Activated CD8-positive, alpha-beta T cell treated with anti-CD3 and anti-CD28 coated beads, Interleukin-2, amount 10 ng/mL, durations not matched to agents 7 days and 5 days (primary cell): ENCODE measurements around the gene DCUN1D3. TPM values are rescaled to one million over a fixed set of nuclear protein-coding genes. Genes with fewer than 3 reads are reported as not detected.
"Not testable (repeated sequence)": the region's sequence is repeated elsewhere in the genome, so short reads cannot be mapped to it uniquely, and the experiment has no call there.

ENCODE experiments used
- ATAC-seq: fragments of 150-1000 bp; cut with Tn5 transposase; one replicate; pipeline ENCODE4 v1.10.0; 2021; ENCODE audit warnings: moderate library complexity
- CTCF ChIA-PET: fragments of 350-600 bp; sonication (Branson Sonifier 250); formaldehyde crosslinking; loops from one replicate; lab custom pipeline; 2021; ENCODE audit warnings: antibody characterized with exemption; lab: Charles Lee
- POLR2A ChIA-PET: fragments of 350-600 bp; sonication (Branson Sonifier 250); formaldehyde crosslinking; loops from one replicate; lab custom pipeline; 2021; ENCODE audit warnings: antibody characterized with exemption; lab: Charles Lee
- DNase-seq: peaks from one replicate; pipeline ENCODE4 v3.0.0-alpha.2; 2020
- H3K27ac Mint-ChIP-seq: one replicate; pipeline ENCODE4 v1.8.0; 2021; ENCODE audit warnings: mild to moderate bottlenecking, mixed read lengths
- H3K27me3 Mint-ChIP-seq: one replicate; pipeline ENCODE4 v1.8.0; 2021; ENCODE audit warnings: low read depth, mixed read lengths
- H3K36me3 Mint-ChIP-seq: one replicate; pipeline ENCODE4 v1.8.0; 2021; ENCODE audit warnings: low read depth, mixed read lengths
- H3K4me1 Mint-ChIP-seq: one replicate; pipeline ENCODE4 v1.8.0; 2021; ENCODE audit warnings: low read depth, mixed read lengths
- H3K4me3 Mint-ChIP-seq: one replicate; pipeline ENCODE4 v1.8.0; 2021; ENCODE audit warnings: mild to moderate bottlenecking, mixed read lengths
- H3K9me3 Mint-ChIP-seq: one replicate; pipeline ENCODE4 v1.8.0; 2022; ENCODE audit warnings: mixed read lengths; ENCODE audit not compliant: insufficient read depth
- total RNA-seq, 2 experiments: library from RNA; stranded (reverse); gene quantifications; one replicate each; pipeline ENCODE4 v1.2.3, GENCODE V29; 2021

Gene DCUN1D3
- total RNA-seq, 2 experiments from 2014 or later, result 10.0 to 10.7 TPM

GRCh38 chr16:20821682-20822081, 78.5 kb downstream of the DCUN1D3 start:
- CTCF ChIA-PET, result interaction anchor here (2.0 kb wide), 1 partner anchor 15 kb away, joined by 8 read pairs; the partner anchor contains the start of genes ERI2 and REXO5
- Mint-ChIP-seq H3K27me3 (no peaks in the 10 kb centered on the region), H3K27ac (peak overlapping the region; percentile 24), H3K36me3 (peaks cover 58% of the 10 kb centered on the region), H3K4me3 (no peak overlapping the region), H3K4me1 (peaks cover 17% of the 10 kb centered on the region), H3K9me3 (no peaks in the 10 kb centered on the region)
- ATAC-seq (no peak), DNase-seq (no peak)
- POLR2A ChIA-PET, result interaction anchor here (1.3 kb wide), 1 partner anchor 15 kb away, joined by 6 read pairs; the partner anchor contains the start of genes ERI2 and REXO5

- Mint-ChIP-seq H3K4me3 (no peak overlapping the region), H3K4me1 (peaks cover 25% of the 10 kb centered on the region), H3K27ac (no peak overlapping the region), H3K36me3 (peaks cover 61% of the 10 kb centered on the region), H3K27me3 (no peaks in the 10 kb centered on the region), H3K9me3 (no peaks in the 10 kb centered on the region)
- ChIA-PET POLR2A (no interaction called here), CTCF (interaction anchor here (0.9 to 1.1 kb wide), 2 partner anchors 12 to 30 kb away, joined by 3 read pairs; no protein-coding TSS in a partner anchor)
- DNase-seq (no peak), ATAC-seq (no peak)
Measured at GRCh38 chr16:20818929-20819585, 81.1 kb downstream of the DCUN1D3 start.

GRCh38 chr16:20814784-20815183, 85.4 kb downstream of the DCUN1D3 start:
- DNase-seq (no peak), ATAC-seq (no peak)
- Mint-ChIP-seq H3K36me3 (peaks cover 40% of the 10 kb centered on the region), H3K4me3 (no peak overlapping the region), H3K27me3 (no peaks in the 10 kb centered on the region), H3K4me1 (peaks cover 16% of the 10 kb centered on the region), H3K9me3 (no peaks in the 10 kb centered on the region), H3K27ac (no peak overlapping the region)
- ChIA-PET CTCF (interaction anchor here (0.7 to 2.3 kb wide), 3 partner anchors 8 to 18 kb away, joined by 3 to 12 read pairs (median 4); partner anchors contain the start of genes ERI2 and REXO5), POLR2A (interaction anchor here (2.3 kb wide), 1 partner anchor 8 kb away, joined by 10 read pairs; the partner anchor contains the start of genes ERI2 and REXO5)

- peaks cover 40% of the 10 kb centered on the region for H3K36me3 Mint-ChIP-seq
- CTCF ChIA-PET, result no interaction called here
Measured at GRCh38 chr16:20812510-20812909, 87.6 kb downstream of the DCUN1D3 start.

GRCh38 chr16:20811889-20812439, 88.2 kb downstream of the DCUN1D3 start:
- peaks cover 37% of the 10 kb centered on the region for H3K36me3 Mint-ChIP-seq
- ATAC-seq (no peak), DNase-seq (no peak)
- peaks cover 27% of the 10 kb centered on the region for H3K4me1 Mint-ChIP-seq
- no peak overlapping the region for H3K27ac Mint-ChIP-seq
- no peak overlapping the region for H3K4me3 Mint-ChIP-seq
- CTCF ChIA-PET, result no interaction called here
- no peaks in the 10 kb centered on the region for H3K9me3 Mint-ChIP-seq
- H3K27me3 Mint-ChIP-seq, result no peaks in the 10 kb centered on the region
- POLR2A ChIA-PET, result interaction anchor here (0.6 kb wide), 1 partner anchor 39 kb away, joined by 6 read pairs; no protein-coding TSS in a partner anchor

More at GRCh38 chr16:20812510-20812909, 87.6 kb downstream of the DCUN1D3 start:
- DNase-seq (no peak), ATAC-seq (no peak)
- H3K9me3 Mint-ChIP-seq, result no peaks in the 10 kb centered on the region
- H3K4me1 Mint-ChIP-seq, result peaks cover 27% of the 10 kb centered on the region
- no peak overlapping the region for H3K4me3 Mint-ChIP-seq
- no peaks in the 10 kb centered on the region for H3K27me3 Mint-ChIP-seq
- POLR2A ChIA-PET, result no interaction called here
- H3K27ac Mint-ChIP-seq, result no peak overlapping the region

DNA sequence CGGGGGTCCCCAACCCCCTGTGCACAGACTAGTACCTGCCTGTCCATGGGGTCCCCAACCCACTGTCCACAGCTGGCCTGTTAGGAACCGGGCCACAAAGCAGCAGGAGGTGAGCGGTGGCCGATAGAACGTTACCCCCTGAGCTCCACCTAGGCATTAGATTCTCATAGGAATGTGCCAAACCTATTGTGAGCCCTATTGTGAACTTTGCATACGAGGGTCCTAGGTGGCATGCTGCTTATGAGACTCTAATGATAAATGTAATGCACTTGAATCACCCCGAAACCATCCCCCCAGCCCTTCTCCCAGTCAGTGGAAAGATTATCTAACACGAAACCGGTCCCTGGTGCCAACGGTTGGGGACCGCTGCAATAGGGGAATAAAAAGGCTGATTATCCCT, 92.3 kb downstream of the DCUN1D3 start:
- peaks cover 25% of the 10 kb centered on the region for H3K4me1 Mint-ChIP-seq
- H3K9me3 Mint-ChIP-seq, result no peaks in the 10 kb centered on the region
- CTCF ChIA-PET, result interaction anchor here (1.9 to 2.1 kb wide), 2 partner anchors 8 to 13 kb away, joined by 8 to 12 read pairs; no protein-coding TSS in a partner anchor

GRCh38 chr16:20806168-20807050, 93.7 kb downstream of the DCUN1D3 start, which contains the start of the genes ERI2 and REXO5:
TSS of gene ERI2 (minus strand) at chr16:20806472. CDS start at chr16:20806430, 42 bp downstream.
TSS of gene REXO5 (plus strand) at chr16:20806527. CDS start at chr16:20806954, 427 bp downstream.
- ChIA-PET CTCF (interaction anchor here (0.9 to 2.1 kb wide), 17 partner anchors 10 to 278 kb away, joined by 3 to 12 read pairs (median 4); partner anchors contain the start of genes DCUN1D3 and LYRM1), POLR2A (interaction anchor here (0.6 to 2.2 kb wide), 11 partner anchors 9 to 132 kb away, joined by 3 to 11 read pairs (median 3); partner anchors contain the start of genes ACSM3, DCUN1D3, LYRM1 and THUMPD1)
- Mint-ChIP-seq H3K4me1 (peaks cover 25% of the 10 kb centered on the region), H3K27me3 (no peaks in the 10 kb centered on the region), H3K9me3 (no peaks in the 10 kb centered on the region), H3K4me3 (peak within 1 kb of the TSS; percentile 97), H3K27ac (peak within 1 kb of the TSS; percentile 95), H3K36me3 (peaks cover 23% of the 10 kb centered on the region)
- DNase-seq, result peak; percentile 84
- peak; percentile 90 for ATAC-seq

More for the DNA sequence above, 92.3 kb downstream of the DCUN1D3 start:
- peak overlapping the region; percentile 97 for H3K4me3 Mint-ChIP-seq
- peaks cover 23% of the 10 kb centered on the region for H3K36me3 Mint-ChIP-seq
- DNase-seq, result no peak
- peak overlapping the region; percentile 95 for H3K27ac Mint-ChIP-seq
- POLR2A ChIA-PET, result no interaction called here
- H3K27me3 Mint-ChIP-seq, result no peaks in the 10 kb centered on the region
- ATAC-seq, result no peak

DNA sequence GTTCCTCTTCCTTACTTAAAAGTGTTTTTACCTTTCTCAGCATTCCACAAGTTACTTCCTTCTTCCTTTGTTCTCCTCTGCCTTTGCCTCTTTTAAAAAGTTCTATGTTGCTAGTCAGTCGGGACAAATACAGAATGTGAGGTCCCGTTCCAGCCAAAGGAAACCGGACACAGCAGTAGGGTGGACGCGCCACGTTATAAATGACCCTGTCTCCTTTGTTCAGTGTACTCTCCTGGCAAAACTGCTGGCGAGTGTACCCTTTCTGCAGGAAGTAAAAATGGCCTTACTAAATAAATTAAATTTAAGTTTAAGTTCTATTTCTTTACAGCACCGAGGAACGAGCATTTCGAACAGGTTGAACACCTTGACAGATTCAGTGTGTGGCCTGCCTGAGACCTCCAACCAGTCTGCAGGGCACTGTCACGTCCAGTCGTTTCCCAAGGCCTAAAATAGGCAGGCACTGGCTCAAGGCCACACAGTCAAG, 94.4 kb downstream of the DCUN1D3 start:
- not testable (repeated sequence) for H3K27me3 Mint-ChIP-seq, H3K9me3 Mint-ChIP-seq, ATAC-seq, DNase-seq
- ChIA-PET CTCF (interaction anchor here (0.7 to 2.1 kb wide), 10 partner anchors 10 to 279 kb away, joined by 3 to 12 read pairs (median 5); no protein-coding TSS in a partner anchor), POLR2A (interaction anchor here (0.6 to 2.2 kb wide), 5 partner anchors 10 to 130 kb away, joined by 3 to 11 read pairs (median 7); partner anchors contain the start of genes ACSM3, DCUN1D3 and LYRM1)
- peaks cover 24% of the 10 kb centered on the region for H3K36me3 Mint-ChIP-seq
- peak overlapping the region; percentile 97 for H3K4me3 Mint-ChIP-seq
- peaks cover 21% of the 10 kb centered on the region for H3K4me1 Mint-ChIP-seq
- H3K27ac Mint-ChIP-seq, result peak overlapping the region; percentile 95

Other genes starting within 250 kb of the DCUN1D3 start
- under 1 TPM; 0.26 to 0.31 TPM for gene ACSM1, start 202.7 kb downstream of the DCUN1D3 start, total RNA-seq
- gene THUMPD1, start 158.5 kb downstream of the DCUN1D3 start, total RNA-seq, result 10 to 100 TPM; 39.2 to 43.8 TPM
- gene ACSM3, start 136.3 kb downstream of the DCUN1D3 start, total RNA-seq, result 1 to 10 TPM; 5.1 TPM
- gene ERI2, start 93.9 kb downstream of the DCUN1D3 start, total RNA-seq, result 10 to 100 TPM; 15.0 to 15.4 TPM
- gene REXO5, start 93.8 kb downstream of the DCUN1D3 start, total RNA-seq, result 10 to 100 TPM; 10.6 to 11.2 TPM
- 10 to 100 TPM; 27.5 to 28.0 TPM for gene LYRM1, start 413 bp upstream of the DCUN1D3 start, total RNA-seq